Activated CD8-positive, alpha-beta memory T cell treated with anti-CD3 and anti-CD28 coated beads for 36 hours (primary cell): ENCODE measurements around the gene GSTCD. TPM values are rescaled to one million over a fixed set of nuclear protein-coding genes. Genes with fewer than 3 reads are reported as not detected.
"Not testable (repeated sequence)": the region's sequence is repeated elsewhere in the genome, so short reads cannot be mapped to it uniquely, and the experiment has no call there.

Source experiments
- CTCF ChIA-PET: fragments of 350-600 bp; sonication (Branson Sonifier 250); formaldehyde crosslinking; loops from one replicate; lab custom pipeline; 2021; ENCODE audit warnings: antibody characterized with exemption; lab: Charles Lee
- POLR2A ChIA-PET: fragments of 350-600 bp; sonication (Branson Sonifier 250); formaldehyde crosslinking; loops from one replicate; lab custom pipeline; 2021; ENCODE audit warnings: antibody characterized with exemption; lab: Charles Lee
- total RNA-seq, 2 experiments: library from RNA; stranded (reverse); gene quantifications; one replicate each; pipeline ENCODE4 v1.2.3, GENCODE V29; 2021

The GSTCD gene
- total RNA-seq, result 10 to 100 TPM; 21.3 to 23.1 TPM

DNA sequence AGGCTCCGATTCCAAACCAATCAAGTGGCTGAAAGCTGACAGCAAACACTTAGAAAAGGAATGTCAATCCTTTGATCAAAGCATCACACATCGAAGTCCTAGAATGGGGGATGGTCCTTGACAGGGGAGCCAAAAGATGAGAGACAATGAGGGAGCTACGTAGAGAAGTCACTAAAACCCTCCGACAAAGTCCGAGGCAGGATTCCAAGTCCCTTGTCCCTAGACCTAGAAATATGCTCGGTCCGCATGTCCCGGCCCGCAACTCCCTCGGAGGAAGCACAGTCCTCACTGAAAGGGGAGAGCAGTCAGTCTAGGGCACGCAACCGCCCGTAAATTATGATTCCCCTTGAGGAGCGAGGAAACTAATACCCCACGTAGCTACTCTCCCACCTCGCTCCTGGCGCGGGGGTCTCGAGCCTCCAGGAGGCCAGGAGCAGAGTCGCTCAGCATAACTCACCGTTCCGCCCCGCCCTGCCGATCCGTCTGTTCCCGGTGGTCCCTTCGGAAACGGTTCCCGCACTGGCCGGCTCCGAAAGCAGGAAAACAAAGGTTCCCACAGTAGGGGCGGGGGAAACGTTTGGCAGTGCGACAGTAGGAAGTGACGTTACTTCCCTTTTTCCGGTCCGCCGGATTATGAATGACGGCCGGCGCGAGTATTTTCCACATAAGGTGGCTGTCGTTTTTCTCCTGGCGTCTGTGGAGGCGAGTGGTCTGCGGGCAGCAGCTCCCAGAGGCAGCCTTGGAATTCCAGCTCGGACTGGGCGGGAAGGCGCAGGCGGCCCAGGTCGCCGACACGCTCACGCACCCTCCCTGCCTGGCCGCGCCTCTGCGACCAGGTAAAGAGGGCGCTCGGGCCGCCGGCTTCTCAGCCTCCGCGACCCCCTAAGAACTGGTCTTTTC lies at the start of gene GSTCD, which contains the start of gene INTS12:
TSS of gene GSTCD (plus strand) at position 604 of the 900 bp plus-strand sequence. CDS start 8,830 bp downstream, outside the sequence.
TSS of gene INTS12 (minus strand) at position 509 of the 900 bp plus-strand sequence. CDS start 8,684 bp downstream, outside the sequence.
- ChIA-PET CTCF (no interaction called here), POLR2A (interaction anchor here (0.8 to 1.0 kb wide), 2 partner anchors 10 to 50 kb away, joined by 3 read pairs; no protein-coding TSS in a partner anchor)

- CTCF ChIA-PET, result interaction anchor here (1.2 kb wide), 1 partner anchor 56 kb away, joined by 3 read pairs; no protein-coding TSS in a partner anchor
- POLR2A ChIA-PET, result interaction anchor here (1.0 kb wide), 1 partner anchor 49 kb away, joined by 3 read pairs; the partner anchor contains the start of genes GSTCD and INTS12
Measured at GRCh38 chr4:105659190-105659589, 49.4 kb upstream of the GSTCD start.

DNA sequence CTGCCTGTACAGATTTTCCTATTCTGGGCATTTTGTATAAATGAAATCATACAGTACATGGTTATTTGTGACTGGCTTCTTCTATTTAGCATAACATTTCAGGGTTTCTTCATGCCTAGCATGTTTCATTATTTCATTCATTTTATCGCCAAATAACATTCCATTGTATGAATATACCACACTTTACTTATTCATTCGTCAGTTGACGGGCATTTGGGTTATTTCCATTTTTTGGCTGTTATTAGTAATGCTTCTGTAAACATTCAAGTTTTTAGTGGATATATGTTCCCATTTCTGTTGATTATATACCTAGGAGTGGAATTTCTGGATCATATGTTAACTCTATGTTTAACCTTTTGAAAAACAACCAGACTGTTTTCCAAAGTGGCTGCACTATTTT lies 47.6 kb upstream of the GSTCD start:
- ChIA-PET POLR2A (no interaction called here), CTCF (no interaction called here)

- CTCF ChIA-PET, result interaction anchor here (1.3 kb wide), 1 partner anchor 30 kb away, joined by 4 read pairs; no protein-coding TSS in a partner anchor
- POLR2A ChIA-PET, result no interaction called here
Measured at GRCh38 chr4:105662935-105663675, 45.5 kb upstream of the GSTCD start.

- ChIA-PET CTCF (interaction anchor here (1.2 kb wide), 1 partner anchor 9 kb away, joined by 3 read pairs; no protein-coding TSS in a partner anchor), POLR2A (no interaction called here)
Measured at GRCh38 chr4:105666693-105667092, 41.9 kb upstream of the GSTCD start.

GRCh38 chr4:105670684-105671083 lies 37.9 kb upstream of the GSTCD start:
- ChIA-PET POLR2A (no interaction called here), CTCF (no interaction called here)

- ChIA-PET CTCF (no interaction called here), POLR2A (no interaction called here)
Measured at GRCh38 chr4:105671301-105671700, 37.3 kb upstream of the GSTCD start.

DNA sequence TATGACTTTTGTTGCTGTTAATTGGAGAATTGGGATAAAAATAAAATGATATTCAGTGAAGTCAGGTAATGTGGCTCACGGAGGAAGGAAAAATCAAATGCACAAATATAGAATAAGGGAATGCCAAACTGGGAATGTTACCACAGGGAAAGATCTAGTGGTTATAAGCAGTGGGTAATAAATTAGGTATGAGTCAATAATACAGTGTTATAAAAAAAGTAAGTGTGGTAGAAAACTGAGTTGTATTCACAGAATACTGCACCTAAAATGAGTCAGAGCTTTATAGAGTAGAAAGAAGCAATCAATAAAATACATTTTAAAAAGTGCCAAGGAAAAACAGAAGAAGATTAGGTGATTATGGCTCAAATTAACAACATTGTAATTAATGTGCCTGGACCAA lies 34.6 kb upstream of the GSTCD start:
- CTCF ChIA-PET, result no interaction called here
- POLR2A ChIA-PET, result no interaction called here

GRCh38 chr4:105677709-105678108 lies 30.9 kb upstream of the GSTCD start:
- ChIA-PET POLR2A (no interaction called here), CTCF (no interaction called here)

DNA sequence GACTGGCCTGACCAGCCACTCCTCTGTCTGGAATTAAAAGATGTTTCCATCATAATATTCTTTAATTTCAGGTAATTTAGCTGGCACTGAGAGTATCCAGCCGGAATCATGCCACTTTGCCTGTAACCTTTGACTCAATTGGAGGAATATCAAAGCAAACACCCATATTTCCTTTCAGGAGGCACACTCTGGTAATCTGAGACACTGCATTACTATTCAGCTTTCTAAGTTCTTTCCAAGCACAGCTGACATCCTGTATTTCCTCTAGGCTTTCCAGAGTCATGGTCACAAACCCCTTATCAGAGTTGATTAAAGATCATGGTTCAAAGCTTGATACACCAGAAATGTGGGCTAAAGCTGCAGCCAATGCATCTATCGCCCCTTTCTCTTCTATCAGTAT lies 29.4 kb upstream of the GSTCD start:
- CTCF ChIA-PET, result no interaction called here
- POLR2A ChIA-PET, result no interaction called here

GRCh38 chr4:105683038-105683437 lies 25.5 kb upstream of the GSTCD start:
- POLR2A ChIA-PET, result no interaction called here

DNA sequence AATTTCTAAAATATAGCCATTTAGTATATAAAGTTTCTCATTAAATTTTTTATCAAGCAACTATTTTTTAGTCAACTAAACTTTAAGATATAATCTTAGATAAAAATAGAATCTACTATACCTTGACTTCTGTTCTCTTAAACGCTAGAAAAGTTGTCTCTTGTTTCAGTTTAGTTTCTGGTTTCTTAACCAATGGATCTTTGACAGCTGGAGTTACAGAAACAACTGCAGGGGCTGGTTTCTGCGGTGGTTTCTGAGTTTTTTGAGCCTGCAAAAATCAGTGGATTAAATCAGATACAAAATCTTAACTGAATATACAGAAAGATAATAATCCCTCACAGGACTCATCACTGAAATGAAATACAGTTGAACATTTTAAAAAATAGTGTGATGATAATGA lies 22.0 kb upstream of the GSTCD start:
- CTCF ChIA-PET, result no interaction called here
- POLR2A ChIA-PET, result no interaction called here

More at GRCh38 chr4:105683038-105683437, 25.5 kb upstream of the GSTCD start:
- CTCF ChIA-PET, result no interaction called here

DNA sequence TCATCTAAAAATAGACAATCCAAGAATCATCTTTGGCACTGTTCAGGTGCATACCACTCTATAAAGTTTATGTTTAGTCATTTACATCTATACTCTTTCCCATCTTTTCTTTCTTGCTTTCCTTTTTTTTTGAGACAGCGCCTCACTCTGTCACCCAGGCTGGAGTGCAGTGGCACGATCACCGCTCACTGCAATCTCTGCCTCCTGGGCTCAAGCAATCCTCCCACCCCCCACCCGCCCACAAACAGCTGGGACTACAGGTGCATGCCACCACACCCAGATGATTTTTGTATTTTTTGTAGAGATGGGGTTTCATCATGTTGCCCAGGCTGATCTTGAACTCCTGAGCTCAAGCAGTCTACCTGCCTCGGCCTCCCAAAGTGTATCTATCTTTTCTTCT lies 13.8 kb upstream of the GSTCD start:
- POLR2A ChIA-PET, CTCF ChIA-PET: not testable (repeated sequence)

DNA sequence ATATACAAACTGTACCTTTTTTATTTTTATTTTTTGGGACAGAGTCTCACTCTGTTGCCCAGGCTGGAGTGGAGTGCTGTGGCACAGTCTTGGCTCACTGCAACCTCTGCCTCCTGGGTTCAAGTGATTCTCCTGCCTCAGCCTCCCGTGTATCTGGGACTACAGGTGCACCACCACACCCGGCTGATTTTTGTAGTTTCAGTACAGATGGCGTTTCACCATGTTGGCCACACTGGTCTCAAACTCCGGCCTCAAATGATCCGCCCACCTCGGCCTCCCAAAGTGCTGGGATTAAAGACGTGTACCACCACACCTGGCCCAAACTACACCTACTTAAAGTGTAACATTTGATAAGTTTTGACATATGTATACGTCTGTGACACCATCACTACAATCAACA lies 12.8 kb upstream of the GSTCD start:
- CTCF ChIA-PET, POLR2A ChIA-PET: not testable (repeated sequence)

DNA sequence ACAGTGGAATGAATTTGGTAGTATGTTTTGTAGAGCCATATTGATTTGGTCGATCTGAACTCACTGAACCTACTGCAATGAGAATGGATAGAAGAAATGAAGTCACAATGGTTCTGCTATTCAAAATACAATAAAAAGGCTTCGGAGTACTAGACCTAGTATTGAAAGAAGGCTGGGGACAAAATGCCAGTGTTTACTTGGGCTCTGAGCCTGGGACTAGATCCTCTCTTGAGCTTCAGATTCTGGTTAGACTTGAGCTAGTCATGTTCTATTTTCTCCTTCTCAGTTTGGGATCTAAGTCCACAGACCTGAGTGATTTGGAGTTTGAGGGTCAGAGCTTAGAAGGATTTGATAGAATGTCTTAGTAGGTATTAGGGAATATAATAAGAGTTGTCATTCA lies 10.0 kb upstream of the GSTCD start:
- ChIA-PET POLR2A (interaction anchor here (1.1 kb wide), 1 partner anchor 9 kb away, joined by 3 read pairs; no protein-coding TSS in a partner anchor), CTCF (no interaction called here)

DNA sequence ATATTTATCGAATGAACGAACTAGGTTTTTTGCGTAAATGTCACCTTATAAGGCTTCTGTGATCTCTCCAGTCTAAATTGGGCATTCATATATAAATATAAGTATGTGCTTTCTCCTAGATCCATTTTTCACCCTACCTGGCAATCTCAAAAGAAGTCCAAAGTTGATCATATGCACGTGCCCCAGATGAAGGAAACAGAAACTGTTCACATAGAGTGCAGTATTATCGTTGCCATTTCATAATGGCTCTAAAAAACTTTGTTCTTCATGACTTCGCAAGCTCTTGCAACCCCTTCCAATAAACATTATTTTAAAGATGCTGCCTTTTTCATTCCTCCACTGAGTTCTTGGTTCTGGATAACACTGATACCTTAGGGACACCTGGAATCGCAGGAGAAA lies 803 bp upstream of the GSTCD start:
- POLR2A ChIA-PET, result interaction anchor here (0.8 to 1.0 kb wide), 2 partner anchors 9 to 49 kb away, joined by 3 read pairs; no protein-coding TSS in a partner anchor
- CTCF ChIA-PET, result no interaction called here

- CTCF ChIA-PET, result no interaction called here
- POLR2A ChIA-PET, result interaction anchor here (1.0 kb wide), 1 partner anchor 50 kb away, joined by 3 read pairs; no protein-coding TSS in a partner anchor
Measured at GRCh38 chr4:105709081-105709450, 482 bp downstream of the GSTCD start.

- ChIA-PET POLR2A (no interaction called here), CTCF (no interaction called here)
Measured at GRCh38 chr4:105710012-105710600, 1.5 kb downstream of the GSTCD start.

DNA sequence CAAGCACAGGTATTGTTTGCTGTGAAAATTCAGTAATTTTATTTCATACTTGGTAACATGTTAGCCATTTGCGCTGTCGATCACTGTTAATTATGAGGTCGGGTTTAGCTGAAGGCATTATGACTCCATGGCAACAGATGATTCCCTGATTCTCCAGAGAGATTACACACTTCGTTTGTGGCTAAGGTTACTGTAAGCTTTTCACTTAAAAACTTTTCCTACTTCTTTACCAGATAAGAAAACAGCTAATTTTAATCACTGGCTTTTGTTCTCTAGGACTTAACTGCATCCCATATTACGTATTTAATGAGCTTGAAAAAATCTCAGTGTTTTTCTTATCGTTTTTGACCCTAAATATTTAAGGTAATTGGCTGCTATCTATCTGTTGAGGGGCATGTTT lies 2.1 kb downstream of the GSTCD start:
- ChIA-PET POLR2A (no interaction called here), CTCF (no interaction called here)
